Measurements from ENCODE around the gene SPPL3.

DNA sequence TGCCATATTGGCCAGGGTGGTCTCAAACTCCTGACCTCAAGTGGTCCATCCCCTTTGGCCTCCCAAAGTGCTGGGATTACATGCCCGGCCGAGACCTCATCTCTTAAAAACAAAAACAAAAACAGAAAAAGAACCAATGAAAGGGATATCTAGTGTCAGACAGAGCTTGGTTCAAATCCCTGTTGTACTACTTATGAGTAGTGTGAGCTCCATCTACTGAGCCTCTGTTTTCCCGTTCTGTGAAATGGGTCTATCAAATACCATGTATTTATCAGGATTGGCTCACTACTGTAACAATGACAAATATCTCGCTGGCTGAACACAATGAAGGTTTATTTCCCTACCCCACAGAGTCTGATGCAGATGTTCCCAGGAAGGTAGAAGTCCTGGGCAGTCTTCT is 37.3 kb upstream of the SPPL3 start:
- no peak for TF ChIP-seq RAD21 (IDR thresholded peaks at IDR 0.05; ENCODE audit: low read depth)
- no peak for TF ChIP-seq CREB1 (IDR thresholded peaks at IDR 0.05; ENCODE audit: low read depth)
- TF ChIP-seq TAF1 (IDR thresholded peaks at IDR 0.05; ENCODE audit: low read depth), result no peak
- TF ChIP-seq, protein P1, sequence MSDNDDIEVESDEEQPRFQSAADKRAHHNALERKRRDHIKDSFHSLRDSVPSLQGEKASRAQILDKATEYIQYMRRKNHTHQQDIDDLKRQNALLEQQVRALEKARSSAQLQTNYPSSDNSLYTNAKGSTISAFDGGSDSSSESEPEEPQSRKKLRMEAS (IDR thresholded peaks at IDR 0.05), result no peak
- no peak for TF ChIP-seq EP300 (IDR thresholded peaks at IDR 0.05; ENCODE audit: borderline replicate concordance)
- TF ChIP-seq CEBPB (IDR thresholded peaks at IDR 0.05), result no peak
